Spinal cord (tissue), 10 donors: ENCODE results near the gene DOCK1. TPM values are rescaled to one million over a fixed set of nuclear protein-coding genes. Genes with fewer than 3 reads are reported as not detected.

Experiments used
- DNase-seq, 6 donors: peaks; one replicate each; pipeline versions ENCODE4 v3.0.0 to v3.0.0-alpha.2; 2013 to 2015; ENCODE audit warnings: low spot score in 6 of 6, low read depth in 4 of 6
- H3K27ac ChIP-seq: one replicate; pipeline ENCODE4 v1.5.1; 2013; ENCODE audit warnings: low read depth, low read length, control low read depth
- H3K27me3 ChIP-seq: one replicate; pipeline ENCODE4 v1.6.1; 2013; ENCODE audit warnings: low read length; ENCODE audit not compliant: control insufficient read depth, insufficient read depth
- H3K36me3 ChIP-seq: one replicate; pipeline ENCODE4 v1.6.1; 2013; ENCODE audit warnings: low read length; ENCODE audit not compliant: control insufficient read depth, insufficient read depth
- H3K4me1 ChIP-seq: one replicate; pipeline ENCODE4 v1.6.1; 2013; ENCODE audit warnings: low read length; ENCODE audit not compliant: control insufficient read depth, insufficient read depth
- H3K4me3 ChIP-seq: one replicate; pipeline ENCODE4 v1.5.1; 2013; ENCODE audit warnings: low read depth, low read length, control low read depth
- H3K9me3 ChIP-seq: one replicate; pipeline ENCODE4 v1.6.1; 2013; ENCODE audit warnings: low read length; ENCODE audit not compliant: control insufficient read depth, insufficient read depth
- WGBS: methylation state at CpG from one replicate; pipeline ENCODE4 v1.1.5; 2013; ENCODE audit warnings: missing lambda C conversion rate; ENCODE audit not compliant: insufficient coverage; 5-methylcytosine and 5-hydroxymethylcytosine counted together
- polyA plus RNA-seq, 2 donors: library from polyadenylated mRNA; unstranded; fragments of 120-200 nt; gene quantifications; one replicate each; pipeline ENCODE4 v1.2.1, GENCODE V29; 2013; ENCODE audit not compliant: insufficient read length in 2 of 2
- total RNA-seq, 2 donors: library from RNA; depleted of rRNA in 1 of 2; stranded (reverse); fragments of 120-200 nt in 1 of 2; fragments of >200 nt in 1 of 2; gene quantifications; one replicate each; pipeline versions ENCODE4 v1.2.3 to v1.2.4, GENCODE V29; 2013 to 2014
- donor health status: healthy.

The DOCK1 gene
- total and polyA plus RNA-seq, 4 donors, result 31.3 to 74.1 (median 50.3) TPM

- no peaks in the 10 kb centered on the region for H3K9me3 ChIP-seq
- H3K36me3 ChIP-seq, result no peaks in the 10 kb centered on the region
- no peak overlapping the region for H3K4me3 ChIP-seq
- no peak for DNase-seq
- H3K4me1 ChIP-seq, result peaks cover 3% of the 10 kb centered on the region
- H3K27ac ChIP-seq, result no peak overlapping the region
- 82% methylated on average over 2 of the region's 4 CpGs for WGBS
- H3K27me3 ChIP-seq, result no peaks in the 10 kb centered on the region
These were observed 248.0 kb downstream of the DOCK1 start for GRCh38 chr10:127153181-127153580.

GRCh38 chr10:127154831-127155620 lies 249.8 kb downstream of the DOCK1 start:
- Histone ChIP-seq H3K9me3 (no peaks in the 10 kb centered on the region), H3K4me1 (peaks cover 6% of the 10 kb centered on the region), H3K4me3 (no peak overlapping the region), H3K27ac (no peak overlapping the region), H3K27me3 (no peaks in the 10 kb centered on the region), H3K36me3 (no peaks in the 10 kb centered on the region)
- no peak for DNase-seq
- 76% methylated on average over 5 of the region's 9 CpGs for WGBS

- Histone ChIP-seq H3K27me3 (no peaks in the 10 kb centered on the region), H3K9me3 (no peaks in the 10 kb centered on the region), H3K36me3 (no peaks in the 10 kb centered on the region), H3K4me3 (no peak overlapping the region), H3K4me1 (peaks cover 6% of the 10 kb centered on the region), H3K27ac (no peak overlapping the region)
- 92% methylated on average over 4 of the region's 4 CpGs for WGBS
- DNase-seq, result no peak
These were observed 251.9 kb downstream of the DOCK1 start for GRCh38 chr10:127157089-127157488.

GRCh38 chr10:127157506-127158200 lies 252.4 kb downstream of the DOCK1 start:
- no peaks in the 10 kb centered on the region for H3K9me3 ChIP-seq
- H3K27ac ChIP-seq, result no peak overlapping the region

GRCh38 chr10:127158662-127159061 lies 253.4 kb downstream of the DOCK1 start:
- no peaks in the 10 kb centered on the region for H3K27me3 ChIP-seq
- peaks cover 3% of the 10 kb centered on the region for H3K4me1 ChIP-seq
- H3K4me3 ChIP-seq, result no peak overlapping the region
- H3K27ac ChIP-seq, result no peak overlapping the region
- H3K9me3 ChIP-seq, result no peaks in the 10 kb centered on the region
- DNase-seq, result no peak
- H3K36me3 ChIP-seq, result peaks cover 4% of the 10 kb centered on the region
- WGBS, result no CpG with 5 or more reads among the region's 2 CpGs

More at GRCh38 chr10:127157506-127158200, 252.4 kb downstream of the DOCK1 start:
- H3K36me3 ChIP-seq, result peaks cover 2% of the 10 kb centered on the region
- WGBS, result no CpG with 5 or more reads among the region's 2 CpGs
- DNase-seq, result no peak
- peaks cover 3% of the 10 kb centered on the region for H3K4me1 ChIP-seq
- H3K27me3 ChIP-seq, result no peaks in the 10 kb centered on the region
- H3K4me3 ChIP-seq, result no peak overlapping the region

- Histone ChIP-seq H3K4me3 (no peak overlapping the region), H3K36me3 (peaks cover 4% of the 10 kb centered on the region), H3K27me3 (no peaks in the 10 kb centered on the region), H3K27ac (no peak overlapping the region), H3K9me3 (no peaks in the 10 kb centered on the region), H3K4me1 (peaks cover 3% of the 10 kb centered on the region)
- WGBS, result 69% methylated on average over 10 of the region's 13 CpGs
- no peak for DNase-seq
These were observed 254.5 kb downstream of the DOCK1 start for GRCh38 chr10:127159648-127160245.

- peak in 1 of 6 donors; percentile 18 for DNase-seq
- Histone ChIP-seq H3K4me3 (no peak overlapping the region), H3K9me3 (no peaks in the 10 kb centered on the region), H3K27me3 (no peaks in the 10 kb centered on the region), H3K27ac (no peak overlapping the region), H3K36me3 (peaks cover 4% of the 10 kb centered on the region), H3K4me1 (peaks cover 3% of the 10 kb centered on the region)
- WGBS, result 72% methylated on average over 3 of the region's 5 CpGs
These were observed 256.3 kb downstream of the DOCK1 start for GRCh38 chr10:127161482-127161881.

GRCh38 chr10:127162841-127163240 lies 257.6 kb downstream of the DOCK1 start:
- Histone ChIP-seq H3K36me3 (peaks cover 4% of the 10 kb centered on the region), H3K27ac (no peak overlapping the region), H3K4me1 (peaks cover 3% of the 10 kb centered on the region), H3K27me3 (no peaks in the 10 kb centered on the region), H3K9me3 (no peaks in the 10 kb centered on the region), H3K4me3 (no peak overlapping the region)
- 87% methylated on average over 5 of the region's 6 CpGs for WGBS
- DNase-seq, result no peak

GRCh38 chr10:127168261-127168660 lies 263.0 kb downstream of the DOCK1 start:
- DNase-seq, result peak in 2 of 6 donors; percentile 38 to 76
- no peaks in the 10 kb centered on the region for H3K36me3 ChIP-seq
- WGBS, result 61% methylated on average over 3 of the region's 3 CpGs
- no peak overlapping the region for H3K4me3 ChIP-seq
- no peaks in the 10 kb centered on the region for H3K9me3 ChIP-seq
- no peaks in the 10 kb centered on the region for H3K27me3 ChIP-seq
- H3K4me1 ChIP-seq, result peaks cover 9% of the 10 kb centered on the region
- no peak overlapping the region for H3K27ac ChIP-seq
